HepG2 (cell line): ENCODE data around the gene ALCAM. TPM values are rescaled to one million over a fixed set of nuclear protein-coding genes. Genes with fewer than 3 reads are reported as not detected.

Source experiments
- EEA1 ChIP-seq: sonication (generic); formaldehyde crosslinking; IDR thresholded peaks from 2 replicates; pipeline ENCODE4 v1.5.1; 2020; ENCODE audit warnings: mild to moderate bottlenecking, missing genetic modification reagents, borderline replicate concordance
- ERF ChIP-seq: IDR thresholded peaks from 2 replicates; pipeline ENCODE4 v1.6.1; 2018; ENCODE audit warnings: missing biosample characterization, missing genetic modification reagents
- FLYWCH1 ChIP-seq: sonication (generic); formaldehyde crosslinking; IDR thresholded peaks from 2 replicates; pipeline ENCODE4 v1.8.1; 2023; ENCODE audit warnings: mild to moderate bottlenecking, missing genetic modification reagents
- GLI4 ChIP-seq: sonication (generic); formaldehyde crosslinking; IDR thresholded peaks from 2 replicates; pipeline ENCODE4 v1.5.1; 2020; ENCODE audit warnings: missing genetic modification reagents, mild to moderate bottlenecking, moderate library complexity, borderline replicate concordance
- MIXL1 ChIP-seq: IDR thresholded peaks from 2 replicates; pipeline ENCODE4 v1.6.1; 2016
- MTA3 ChIP-seq: sonication (generic); formaldehyde crosslinking; IDR thresholded peaks from 2 replicates; pipeline ENCODE4 v1.4.0; 2020; ENCODE audit warnings: missing genetic modification reagents
- NKX3-1 ChIP-seq: sonication (generic); formaldehyde crosslinking; IDR thresholded peaks from 2 replicates; pipeline ENCODE4 v1.5.0; 2020; ENCODE audit warnings: missing genetic modification reagents
- RBM22 ChIP-seq: fragments of 200-400 bp; formaldehyde crosslinking; optimal IDR thresholded peaks from 2 replicates; pipeline ENCODE3; 2017; ENCODE audit warnings: mild to moderate bottlenecking, low read length, moderate library complexity
- SALL2 ChIP-seq: sonication (generic); formaldehyde crosslinking; IDR thresholded peaks from 2 replicates; pipeline ENCODE4 v1.8.1; 2023; ENCODE audit warnings: mild to moderate bottlenecking, missing genetic modification reagents, inconsistent platforms
- ZNF121 ChIP-seq: sonication (generic); formaldehyde crosslinking; IDR thresholded peaks from 2 replicates; pipeline ENCODE4 v1.5.0; 2020; ENCODE audit warnings: mild to moderate bottlenecking, missing genetic modification reagents
- ZNF383 ChIP-seq: sonication (generic); formaldehyde crosslinking; IDR thresholded peaks from 2 replicates; pipeline ENCODE4 v1.4.0; 2020; ENCODE audit warnings: missing genetic modification reagents, mild to moderate bottlenecking, borderline replicate concordance
- ZNF558 ChIP-seq: sonication (generic); formaldehyde crosslinking; IDR thresholded peaks from 2 replicates; pipeline ENCODE4 v1.9.0; 2022; ENCODE audit warnings: mild to moderate bottlenecking, missing genetic modification reagents, borderline replicate concordance
- polyA plus RNA-seq, 8 experiments: library from polyadenylated mRNA; depleted of rRNA in 3 of 8; stranded (reverse) in 7 of 8; unstranded in 1 of 8; fragments of >200 nt; fragmentation: Illumina TruSeq in 4 of 8; extraction: Trizol in 4 of 8; gene quantifications; 2 replicates each; pipeline versions ENCODE4 v1.2.1 to v1.2.3, GENCODE V29; 2011 to 2016; ENCODE audit warnings: low read depth in 4 of 8, missing spikeins in 1 of 8, mixed read lengths in 1 of 8; ENCODE audit not compliant: insufficient read depth in 1 of 8
- total RNA-seq, 5 experiments: library from RNA; depleted of rRNA; stranded (reverse); fragments of >200 nt; fragmentation: Illumina TruSeq; extraction: Trizol; gene quantifications; 2 replicates each; pipeline ENCODE4 v1.2.3, GENCODE V29; 2016; ENCODE audit warnings: low read depth in 1 of 5
- TF ChIP-seq, protein P1 (sequence below): sonication (generic); formaldehyde crosslinking; conservative IDR thresholded peaks from 2 replicates; pipeline ENCODE4 v1.4.0; 2020; ENCODE audit warnings: mild to moderate bottlenecking, missing genetic modification reagents, moderate library complexity
- TF ChIP-seq, protein P2 (sequence below): sonication (generic); formaldehyde crosslinking; IDR thresholded peaks from 2 replicates; pipeline ENCODE4 v1.4.0; 2020; ENCODE audit warnings: mild to moderate bottlenecking, missing genetic modification reagents, borderline replicate concordance
- TF ChIP-seq, protein P3 (sequence below): IDR thresholded peaks from 2 replicates; pipeline ENCODE4 v1.6.1; 2016; ENCODE audit warnings: low read depth, borderline replicate concordance
- TF ChIP-seq, protein P4 (sequence below): IDR thresholded peaks from 2 replicates; pipeline ENCODE4 v1.6.1; 2016; ENCODE audit warnings: missing compliant biosample characterization, missing genetic modification reagents, borderline replicate concordance
- TF ChIP-seq, protein P5 (sequence below): sonication (generic); formaldehyde crosslinking; IDR thresholded peaks from 2 replicates; pipeline ENCODE4 v1.4.0; 2020; ENCODE audit warnings: mild to moderate bottlenecking, missing genetic modification reagents
- TF ChIP-seq, protein P6 (sequence below): IDR thresholded peaks from 2 replicates; pipeline ENCODE4 v1.6.1; 2016; ENCODE audit warnings: mild to moderate bottlenecking
- TF ChIP-seq, protein P7 (sequence below): sonication (generic); formaldehyde crosslinking; IDR thresholded peaks from 2 replicates; pipeline ENCODE4 v1.4.0; 2020; ENCODE audit warnings: missing genetic modification reagents

Gene ALCAM
- total and polyA plus RNA-seq, 2 of the 13 experiments (the other 11 are each of a cell fraction or from before 2014, with no cell fraction given) = 26.0 to 33.1 TPM

DNA sequence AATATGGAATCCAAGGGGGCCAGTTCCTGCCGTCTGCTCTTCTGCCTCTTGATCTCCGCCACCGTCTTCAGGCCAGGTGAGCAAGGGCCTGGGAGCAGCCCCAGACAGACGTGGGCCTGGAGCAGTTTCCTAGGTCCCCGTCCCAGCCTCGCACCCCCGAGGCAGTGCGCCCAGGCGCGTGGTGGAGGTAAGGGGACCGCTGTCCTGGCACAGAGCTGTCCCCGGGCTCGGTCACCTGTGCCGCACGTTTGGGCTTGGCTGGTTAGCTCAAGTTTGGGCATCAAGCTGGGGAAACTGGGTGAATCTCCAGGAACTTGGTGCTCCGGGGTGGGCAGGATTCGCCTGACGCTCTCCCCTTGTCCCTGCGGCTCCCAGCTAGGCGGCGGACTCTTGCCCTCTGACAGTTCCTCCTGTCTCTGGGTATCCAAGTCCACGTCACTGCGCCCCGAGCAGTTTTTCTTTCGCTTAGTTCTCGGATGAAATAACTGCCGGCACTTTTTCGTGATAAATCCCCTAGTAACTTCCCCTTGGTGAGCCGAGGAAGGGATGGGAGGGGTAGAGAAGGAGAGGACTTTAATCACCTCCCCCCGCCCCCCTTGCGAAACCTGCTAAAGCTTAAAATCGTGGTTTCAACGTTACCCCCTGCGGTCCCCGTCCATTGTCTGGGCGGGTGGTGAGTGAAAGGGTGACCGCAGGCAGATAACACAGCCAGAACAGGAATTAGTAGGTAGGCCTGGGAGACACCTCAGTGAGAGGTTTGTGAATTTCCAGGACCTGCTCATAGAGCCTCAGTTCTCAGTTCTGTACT lies 901 bp downstream of the ALCAM start (continued):
- TF ChIP-seq, protein P1, sequence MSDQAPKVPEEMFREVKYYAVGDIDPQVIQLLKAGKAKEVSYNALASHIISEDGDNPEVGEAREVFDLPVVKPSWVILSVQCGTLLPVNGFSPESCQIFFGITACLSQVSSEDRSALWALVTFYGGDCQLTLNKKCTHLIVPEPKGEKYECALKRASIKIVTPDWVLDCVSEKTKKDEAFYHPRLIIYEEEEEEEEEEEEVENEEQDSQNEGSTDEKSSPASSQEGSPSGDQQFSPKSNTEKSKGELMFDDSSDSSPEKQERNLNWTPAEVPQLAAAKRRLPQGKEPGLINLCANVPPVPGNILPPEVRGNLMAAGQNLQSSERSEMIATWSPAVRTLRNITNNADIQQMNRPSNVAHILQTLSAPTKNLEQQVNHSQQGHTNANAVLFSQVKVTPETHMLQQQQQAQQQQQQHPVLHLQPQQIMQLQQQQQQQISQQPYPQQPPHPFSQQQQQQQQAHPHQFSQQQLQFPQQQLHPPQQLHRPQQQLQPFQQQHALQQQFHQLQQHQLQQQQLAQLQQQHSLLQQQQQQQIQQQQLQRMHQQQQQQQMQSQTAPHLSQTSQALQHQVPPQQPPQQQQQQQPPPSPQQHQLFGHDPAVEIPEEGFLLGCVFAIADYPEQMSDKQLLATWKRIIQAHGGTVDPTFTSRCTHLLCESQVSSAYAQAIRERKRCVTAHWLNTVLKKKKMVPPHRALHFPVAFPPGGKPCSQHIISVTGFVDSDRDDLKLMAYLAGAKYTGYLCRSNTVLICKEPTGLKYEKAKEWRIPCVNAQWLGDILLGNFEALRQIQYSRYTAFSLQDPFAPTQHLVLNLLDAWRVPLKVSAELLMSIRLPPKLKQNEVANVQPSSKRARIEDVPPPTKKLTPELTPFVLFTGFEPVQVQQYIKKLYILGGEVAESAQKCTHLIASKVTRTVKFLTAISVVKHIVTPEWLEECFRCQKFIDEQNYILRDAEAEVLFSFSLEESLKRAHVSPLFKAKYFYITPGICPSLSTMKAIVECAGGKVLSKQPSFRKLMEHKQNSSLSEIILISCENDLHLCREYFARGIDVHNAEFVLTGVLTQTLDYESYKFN (CRISPR knock-in tag) = no peak
- TF ChIP-seq FLYWCH1 (CRISPR knock-in tag) (no peak), ERF (no peak), ZNF558 (CRISPR knock-in tag) (no peak), GLI4 (CRISPR knock-in tag) (no peak), EEA1 (CRISPR knock-in tag) (no peak), MTA3 (CRISPR knock-in tag) (no peak), ZNF121 (CRISPR knock-in tag) (peak; percentile 36; the same call in 1 of the 2 replicates), ZNF383 (CRISPR knock-in tag) (no peak), SALL2 (CRISPR knock-in tag) (peak; percentile 73; the same call in 1 of the 2 replicates), NKX3-1 (CRISPR knock-in tag) (peak; percentile 79; the same call in 1 of the 2 replicates), RBM22 (no peak), MIXL1 (CRISPR knock-in tag) (no peak)
- TF ChIP-seq, protein P2, sequence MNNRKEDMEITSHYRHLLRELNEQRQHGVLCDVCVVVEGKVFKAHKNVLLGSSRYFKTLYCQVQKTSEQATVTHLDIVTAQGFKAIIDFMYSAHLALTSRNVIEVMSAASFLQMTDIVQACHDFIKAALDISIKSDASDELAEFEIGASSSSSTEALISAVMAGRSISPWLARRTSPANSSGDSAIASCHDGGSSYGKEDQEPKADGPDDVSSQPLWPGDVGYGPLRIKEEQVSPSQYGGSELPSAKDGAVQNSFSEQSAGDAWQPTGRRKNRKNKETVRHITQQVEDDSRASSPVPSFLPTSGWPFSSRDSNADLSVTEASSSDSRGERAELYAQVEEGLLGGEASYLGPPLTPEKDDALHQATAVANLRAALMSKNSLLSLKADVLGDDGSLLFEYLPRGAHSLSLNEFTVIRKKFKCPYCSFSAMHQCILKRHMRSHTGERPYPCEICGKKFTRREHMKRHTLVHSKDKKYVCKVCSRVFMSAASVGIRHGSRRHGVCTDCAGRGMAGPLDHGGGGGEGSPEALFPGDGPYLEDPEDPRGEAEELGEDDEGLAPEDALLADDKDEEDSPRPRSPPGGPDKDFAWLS (CRISPR knock-in tag) = no peak
- TF ChIP-seq, protein P3, sequence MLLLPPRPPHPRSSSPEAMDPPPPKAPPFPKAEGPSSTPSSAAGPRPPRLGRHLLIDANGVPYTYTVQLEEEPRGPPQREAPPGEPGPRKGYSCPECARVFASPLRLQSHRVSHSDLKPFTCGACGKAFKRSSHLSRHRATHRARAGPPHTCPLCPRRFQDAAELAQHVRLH (CRISPR knock-in tag) = no peak
- TF ChIP-seq, protein P4, sequence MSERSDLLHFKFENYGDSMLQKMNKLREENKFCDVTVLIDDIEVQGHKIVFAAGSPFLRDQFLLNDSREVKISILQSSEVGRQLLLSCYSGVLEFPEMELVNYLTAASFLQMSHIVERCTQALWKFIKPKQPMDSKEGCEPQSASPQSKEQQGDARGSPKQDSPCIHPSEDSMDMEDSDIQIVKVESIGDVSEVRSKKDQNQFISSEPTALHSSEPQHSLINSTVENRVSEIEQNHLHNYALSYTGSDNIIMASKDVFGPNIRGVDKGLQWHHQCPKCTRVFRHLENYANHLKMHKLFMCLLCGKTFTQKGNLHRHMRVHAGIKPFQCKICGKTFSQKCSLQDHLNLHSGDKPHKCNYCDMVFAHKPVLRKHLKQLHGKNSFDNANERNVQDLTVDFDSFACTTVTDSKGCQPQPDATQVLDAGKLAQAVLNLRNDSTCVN (CRISPR knock-in tag) = no peak
- TF ChIP-seq, protein P5, sequence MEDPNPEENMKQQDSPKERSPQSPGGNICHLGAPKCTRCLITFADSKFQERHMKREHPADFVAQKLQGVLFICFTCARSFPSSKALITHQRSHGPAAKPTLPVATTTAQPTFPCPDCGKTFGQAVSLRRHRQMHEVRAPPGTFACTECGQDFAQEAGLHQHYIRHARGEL (CRISPR knock-in tag) = no peak
- TF ChIP-seq, protein P6, sequence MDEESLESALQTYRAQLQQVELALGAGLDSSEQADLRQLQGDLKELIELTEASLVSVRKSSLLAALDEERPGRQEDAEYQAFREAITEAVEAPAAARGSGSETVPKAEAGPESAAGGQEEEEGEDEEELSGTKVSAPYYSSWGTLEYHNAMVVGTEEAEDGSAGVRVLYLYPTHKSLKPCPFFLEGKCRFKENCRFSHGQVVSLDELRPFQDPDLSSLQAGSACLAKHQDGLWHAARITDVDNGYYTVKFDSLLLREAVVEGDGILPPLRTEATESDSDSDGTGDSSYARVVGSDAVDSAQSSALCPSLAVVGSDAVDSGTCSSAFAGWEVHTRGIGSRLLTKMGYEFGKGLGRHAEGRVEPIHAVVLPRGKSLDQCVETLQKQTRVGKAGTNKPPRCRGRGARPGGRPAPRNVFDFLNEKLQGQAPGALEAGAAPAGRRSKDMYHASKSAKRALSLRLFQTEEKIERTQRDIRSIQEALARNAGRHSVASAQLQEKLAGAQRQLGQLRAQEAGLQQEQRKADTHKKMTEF (CRISPR knock-in tag) = no peak
- TF ChIP-seq, protein P7, sequence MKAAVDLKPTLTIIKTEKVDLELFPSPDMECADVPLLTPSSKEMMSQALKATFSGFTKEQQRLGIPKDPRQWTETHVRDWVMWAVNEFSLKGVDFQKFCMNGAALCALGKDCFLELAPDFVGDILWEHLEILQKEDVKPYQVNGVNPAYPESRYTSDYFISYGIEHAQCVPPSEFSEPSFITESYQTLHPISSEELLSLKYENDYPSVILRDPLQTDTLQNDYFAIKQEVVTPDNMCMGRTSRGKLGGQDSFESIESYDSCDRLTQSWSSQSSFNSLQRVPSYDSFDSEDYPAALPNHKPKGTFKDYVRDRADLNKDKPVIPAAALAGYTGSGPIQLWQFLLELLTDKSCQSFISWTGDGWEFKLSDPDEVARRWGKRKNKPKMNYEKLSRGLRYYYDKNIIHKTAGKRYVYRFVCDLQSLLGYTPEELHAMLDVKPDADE (CRISPR knock-in tag) = no peak
